HepG2 (cell line): Measurements from ENCODE around the gene ENG. TPM values are rescaled to one million over a fixed set of nuclear protein-coding genes. Genes with fewer than 3 reads are reported as not detected.

ENCODE experiments used
- ESRRA ChIP-seq: sonication (generic); formaldehyde crosslinking; IDR thresholded peaks from 2 replicates; pipeline ENCODE4 v1.5.1; 2020; ENCODE audit warnings: mild to moderate bottlenecking, low read depth, missing genetic modification reagents
- FOSL1 ChIP-seq: sonication (generic); formaldehyde crosslinking; IDR thresholded peaks from 2 replicates; pipeline ENCODE4 v1.9.0; 2021; ENCODE audit warnings: missing genetic modification reagents, borderline replicate concordance
- LCORL ChIP-seq, 2 experiments: fragments of 450-650 bp in 1 of 2; sonication (generic) in 1 of 2; formaldehyde crosslinking in 1 of 2; IDR thresholded peaks; 2 replicates each; pipeline versions ENCODE4 v1.5.0 to v1.6.1; 2017 to 2020; ENCODE audit warnings: antibody characterized with exemption in 1 of 2, missing genetic modification reagents in 1 of 2
- NAIF1 ChIP-seq: sonication (generic); formaldehyde crosslinking; IDR thresholded peaks from 2 replicates; pipeline ENCODE4 v1.5.0; 2020; ENCODE audit warnings: mild to moderate bottlenecking, missing genetic modification reagents, borderline replicate concordance
- PITX1 ChIP-seq: sonication (generic); formaldehyde crosslinking; IDR thresholded peaks from 2 replicates; pipeline ENCODE4 v1.5.1; 2020; ENCODE audit warnings: mild to moderate bottlenecking, missing genetic modification reagents
- RAD51 ChIP-seq: fragments of 450-650 bp; IDR thresholded peaks from 2 replicates; pipeline ENCODE4 v1.6.1; 2016; ENCODE audit warnings: borderline replicate concordance
- SOX5 ChIP-seq: IDR thresholded peaks from 2 replicates; pipeline ENCODE4 v1.6.1; 2016; ENCODE audit warnings: borderline replicate concordance
- SP4 ChIP-seq: sonication (generic); formaldehyde crosslinking; IDR thresholded peaks from 2 replicates; pipeline ENCODE4 v1.8.1; 2023; ENCODE audit warnings: mild to moderate bottlenecking, missing genetic modification reagents
- ZNF441 ChIP-seq: sonication (generic); formaldehyde crosslinking; IDR thresholded peaks from 2 replicates; pipeline ENCODE4 v1.7.0; 2021; ENCODE audit warnings: missing genetic modification reagents, borderline replicate concordance
- ZNF546 ChIP-seq: sonication (generic); formaldehyde crosslinking; conservative IDR thresholded peaks from 2 replicates; pipeline ENCODE4 v1.8.1; 2023; ENCODE audit warnings: mild to moderate bottlenecking, missing genetic modification reagents
- ZNF644 ChIP-seq: IDR thresholded peaks from 2 replicates; pipeline ENCODE4 v1.6.1; 2016; ENCODE audit warnings: low read depth
- ZNF777 ChIP-seq: sonication (generic); formaldehyde crosslinking; IDR thresholded peaks from 2 replicates; pipeline ENCODE4 v1.4.0; 2020; ENCODE audit warnings: missing genetic modification reagents
- polyA plus RNA-seq, 8 experiments: library from polyadenylated mRNA; depleted of rRNA in 3 of 8; stranded (reverse) in 7 of 8; unstranded in 1 of 8; fragments of >200 nt; fragmentation: Illumina TruSeq in 4 of 8; extraction: Trizol in 4 of 8; gene quantifications; 2 replicates each; pipeline versions ENCODE4 v1.2.1 to v1.2.3, GENCODE V29; 2011 to 2016; ENCODE audit warnings: low read depth in 4 of 8, missing spikeins in 1 of 8, mixed read lengths in 1 of 8; ENCODE audit not compliant: insufficient read depth in 1 of 8
- total RNA-seq, 5 experiments: library from RNA; depleted of rRNA; stranded (reverse); fragments of >200 nt; fragmentation: Illumina TruSeq; extraction: Trizol; gene quantifications; 2 replicates each; pipeline ENCODE4 v1.2.3, GENCODE V29; 2016; ENCODE audit warnings: low read depth in 1 of 5
- TF ChIP-seq, protein P1 (sequence below): sonication (generic); formaldehyde crosslinking; IDR thresholded peaks from 2 replicates; pipeline ENCODE4 v1.4.0; 2020; ENCODE audit warnings: missing genetic modification reagents, low read depth, mild to moderate bottlenecking, borderline replicate concordance
- TF ChIP-seq, protein P2 (sequence below): sonication (generic); formaldehyde crosslinking; IDR thresholded peaks from 2 replicates; pipeline ENCODE4 v1.8.1; 2023; ENCODE audit warnings: mild to moderate bottlenecking, inconsistent platforms, moderate library complexity, missing genetic modification reagents, borderline replicate concordance
- TF ChIP-seq, protein P3 (sequence below): IDR thresholded peaks from 2 replicates; pipeline ENCODE4 v1.6.1; 2012; ENCODE audit warnings: low read length, improper control_type of control experiment
- TF ChIP-seq, protein P4 (sequence below): sonication (generic); formaldehyde crosslinking; IDR thresholded peaks from 2 replicates; pipeline ENCODE4 v1.4.0; 2020; ENCODE audit warnings: low read depth, mild to moderate bottlenecking, missing genetic modification reagents
- TF ChIP-seq, protein P5 (sequence below): sonication (generic); formaldehyde crosslinking; IDR thresholded peaks from 2 replicates; pipeline ENCODE4 v1.5.1; 2020; ENCODE audit warnings: missing genetic modification reagents, mild to moderate bottlenecking, borderline replicate concordance

Gene ENG
- total and polyA plus RNA-seq, 2 of the 13 experiments (the other 11 are each of a cell fraction or from before 2014, with no cell fraction given) = 0.02 to 1.1 TPM

DNA sequence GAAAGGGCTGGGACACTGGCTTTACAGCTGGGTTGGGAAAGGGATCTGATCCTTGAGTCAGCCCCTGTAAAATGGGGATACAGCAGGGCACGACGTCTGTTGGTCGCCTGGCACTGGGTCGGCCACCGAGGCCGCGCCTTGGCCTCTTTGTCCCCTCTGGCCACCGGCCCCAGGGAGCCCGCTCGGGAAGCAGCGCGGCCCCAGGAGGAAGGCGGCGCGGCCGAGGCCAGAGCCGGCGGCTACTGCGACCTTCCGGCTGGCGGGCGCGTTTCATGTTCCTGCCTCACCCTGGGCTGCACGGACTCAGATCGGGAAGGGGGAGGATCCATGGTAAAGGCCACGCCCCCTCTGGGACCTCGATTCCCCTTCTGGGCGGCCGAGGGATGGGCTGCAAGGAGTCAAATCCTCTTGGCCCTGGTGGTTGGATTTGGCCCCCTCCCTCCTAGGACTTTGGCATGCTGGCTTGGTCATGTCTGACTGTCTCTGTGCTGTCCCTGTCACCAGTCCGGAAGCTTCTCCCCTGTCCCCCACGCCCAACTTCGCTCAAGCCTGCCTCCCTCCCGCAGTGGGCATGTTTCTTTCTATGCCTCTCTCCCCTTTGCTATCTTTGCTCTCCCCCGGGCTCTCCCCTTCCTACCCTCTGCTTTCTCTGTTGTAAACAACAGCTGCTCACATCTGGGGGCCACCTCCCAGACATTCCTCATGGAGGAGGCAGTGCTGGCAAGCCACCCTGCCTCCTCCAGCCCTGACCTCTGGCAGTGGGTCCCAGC lies 26.0 kb downstream of the ENG start (continued):
- TF ChIP-seq SP4 (CRISPR knock-in tag) (peak; percentile 84), LCORL (IDR thresholded peaks at IDR 0.05) (no peak), LCORL (CRISPR knock-in tag; IDR thresholded peaks at IDR 0.05) (peak; percentile 74; the same call in 1 of the 2 replicates), NAIF1 (CRISPR knock-in tag) (no peak), ESRRA (CRISPR knock-in tag) (no peak), PITX1 (CRISPR knock-in tag) (no peak), FOSL1 (CRISPR knock-in tag) (no peak), RAD51 (no peak), ZNF546 (0 out of 2 replicates have a peak, but pooled peaks have one; percentile 24), ZNF644 (CRISPR knock-in tag) (no peak), ZNF777 (CRISPR knock-in tag) (peak; percentile 60; the same call in 1 of the 2 replicates), SOX5 (peak; percentile 13; the same call in 1 of the 2 replicates), ZNF441 (CRISPR knock-in tag) (no peak)
- TF ChIP-seq, protein P1, sequence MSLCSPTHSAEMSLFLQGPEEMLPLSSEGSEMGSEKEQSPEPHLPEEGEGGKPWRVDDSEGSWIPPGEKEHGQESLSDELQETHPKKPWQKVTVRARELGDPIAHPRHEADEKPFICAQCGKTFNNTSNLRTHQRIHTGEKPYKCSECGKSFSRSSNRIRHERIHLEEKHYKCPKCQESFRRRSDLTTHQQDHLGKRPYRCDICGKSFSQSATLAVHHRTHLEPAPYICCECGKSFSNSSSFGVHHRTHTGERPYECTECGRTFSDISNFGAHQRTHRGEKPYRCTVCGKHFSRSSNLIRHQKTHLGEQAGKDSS = peak; percentile 39; the same call in 1 of the 2 replicates
- TF ChIP-seq, protein P2, sequence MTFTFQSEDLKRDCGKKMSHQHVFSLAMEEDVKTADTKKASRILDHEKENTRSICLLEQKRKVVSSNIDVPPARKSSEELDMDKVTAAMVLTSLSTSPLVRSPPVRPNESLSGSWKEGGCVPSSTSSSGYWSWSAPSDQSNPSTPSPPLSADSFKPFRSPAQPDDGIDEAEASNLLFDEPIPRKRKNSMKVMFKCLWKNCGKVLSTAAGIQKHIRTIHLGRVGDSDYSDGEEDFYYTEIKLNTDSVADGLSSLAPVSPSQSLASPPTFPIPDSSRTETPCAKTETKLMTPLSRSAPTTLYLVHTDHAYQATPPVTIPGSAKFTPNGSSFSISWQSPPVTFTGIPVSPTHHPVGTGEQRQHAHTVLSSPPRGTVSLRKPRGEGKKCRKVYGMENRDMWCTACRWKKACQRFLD = no peak
- TF ChIP-seq, protein P3, sequence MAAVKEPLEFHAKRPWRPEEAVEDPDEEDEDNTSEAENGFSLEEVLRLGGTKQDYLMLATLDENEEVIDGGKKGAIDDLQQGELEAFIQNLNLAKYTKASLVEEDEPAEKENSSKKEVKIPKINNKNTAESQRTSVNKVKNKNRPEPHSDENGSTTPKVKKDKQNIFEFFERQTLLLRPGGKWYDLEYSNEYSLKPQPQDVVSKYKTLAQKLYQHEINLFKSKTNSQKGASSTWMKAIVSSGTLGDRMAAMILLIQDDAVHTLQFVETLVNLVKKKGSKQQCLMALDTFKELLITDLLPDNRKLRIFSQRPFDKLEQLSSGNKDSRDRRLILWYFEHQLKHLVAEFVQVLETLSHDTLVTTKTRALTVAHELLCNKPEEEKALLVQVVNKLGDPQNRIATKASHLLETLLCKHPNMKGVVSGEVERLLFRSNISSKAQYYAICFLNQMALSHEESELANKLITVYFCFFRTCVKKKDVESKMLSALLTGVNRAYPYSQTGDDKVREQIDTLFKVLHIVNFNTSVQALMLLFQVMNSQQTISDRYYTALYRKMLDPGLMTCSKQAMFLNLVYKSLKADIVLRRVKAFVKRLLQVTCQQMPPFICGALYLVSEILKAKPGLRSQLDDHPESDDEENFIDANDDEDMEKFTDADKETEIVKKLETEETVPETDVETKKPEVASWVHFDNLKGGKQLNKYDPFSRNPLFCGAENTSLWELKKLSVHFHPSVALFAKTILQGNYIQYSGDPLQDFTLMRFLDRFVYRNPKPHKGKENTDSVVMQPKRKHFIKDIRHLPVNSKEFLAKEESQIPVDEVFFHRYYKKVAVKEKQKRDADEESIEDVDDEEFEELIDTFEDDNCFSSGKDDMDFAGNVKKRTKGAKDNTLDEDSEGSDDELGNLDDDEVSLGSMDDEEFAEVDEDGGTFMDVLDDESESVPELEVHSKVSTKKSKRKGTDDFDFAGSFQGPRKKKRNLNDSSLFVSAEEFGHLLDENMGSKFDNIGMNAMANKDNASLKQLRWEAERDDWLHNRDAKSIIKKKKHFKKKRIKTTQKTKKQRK = no peak
- TF ChIP-seq, protein P4, sequence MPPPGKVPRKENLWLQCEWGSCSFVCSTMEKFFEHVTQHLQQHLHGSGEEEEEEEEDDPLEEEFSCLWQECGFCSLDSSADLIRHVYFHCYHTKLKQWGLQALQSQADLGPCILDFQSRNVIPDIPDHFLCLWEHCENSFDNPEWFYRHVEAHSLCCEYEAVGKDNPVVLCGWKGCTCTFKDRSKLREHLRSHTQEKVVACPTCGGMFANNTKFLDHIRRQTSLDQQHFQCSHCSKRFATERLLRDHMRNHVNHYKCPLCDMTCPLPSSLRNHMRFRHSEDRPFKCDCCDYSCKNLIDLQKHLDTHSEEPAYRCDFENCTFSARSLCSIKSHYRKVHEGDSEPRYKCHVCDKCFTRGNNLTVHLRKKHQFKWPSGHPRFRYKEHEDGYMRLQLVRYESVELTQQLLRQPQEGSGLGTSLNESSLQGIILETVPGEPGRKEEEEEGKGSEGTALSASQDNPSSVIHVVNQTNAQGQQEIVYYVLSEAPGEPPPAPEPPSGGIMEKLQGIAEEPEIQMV (CRISPR knock-in tag) = no peak
- TF ChIP-seq, protein P5, sequence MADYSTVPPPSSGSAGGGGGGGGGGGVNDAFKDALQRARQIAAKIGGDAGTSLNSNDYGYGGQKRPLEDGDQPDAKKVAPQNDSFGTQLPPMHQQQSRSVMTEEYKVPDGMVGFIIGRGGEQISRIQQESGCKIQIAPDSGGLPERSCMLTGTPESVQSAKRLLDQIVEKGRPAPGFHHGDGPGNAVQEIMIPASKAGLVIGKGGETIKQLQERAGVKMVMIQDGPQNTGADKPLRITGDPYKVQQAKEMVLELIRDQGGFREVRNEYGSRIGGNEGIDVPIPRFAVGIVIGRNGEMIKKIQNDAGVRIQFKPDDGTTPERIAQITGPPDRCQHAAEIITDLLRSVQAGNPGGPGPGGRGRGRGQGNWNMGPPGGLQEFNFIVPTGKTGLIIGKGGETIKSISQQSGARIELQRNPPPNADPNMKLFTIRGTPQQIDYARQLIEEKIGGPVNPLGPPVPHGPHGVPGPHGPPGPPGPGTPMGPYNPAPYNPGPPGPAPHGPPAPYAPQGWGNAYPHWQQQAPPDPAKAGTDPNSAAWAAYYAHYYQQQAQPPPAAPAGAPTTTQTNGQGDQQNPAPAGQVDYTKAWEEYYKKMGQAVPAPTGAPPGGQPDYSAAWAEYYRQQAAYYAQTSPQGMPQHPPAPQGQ (CRISPR knock-in tag) = no peak
